HepG2 (cell line): ENCODE data around the gene RPAP2. TPM values are rescaled to one million over a fixed set of nuclear protein-coding genes. Genes with fewer than 3 reads are reported as not detected.

Source experiments
- CEBPG ChIP-seq: IDR thresholded peaks from 2 replicates; pipeline ENCODE4 v1.6.1; 2016
- DMTF1 ChIP-seq: sonication (generic); formaldehyde crosslinking; IDR thresholded peaks from 2 replicates; pipeline ENCODE4 v1.4.0; 2020; ENCODE audit warnings: mild to moderate bottlenecking, missing genetic modification reagents
- ERF ChIP-seq: IDR thresholded peaks from 2 replicates; pipeline ENCODE4 v1.6.1; 2018; ENCODE audit warnings: missing biosample characterization, missing genetic modification reagents
- HNF1A ChIP-seq, 2 experiments: sonication (generic) in 1 of 2; formaldehyde crosslinking in 1 of 2; IDR thresholded peaks; 2 replicates each; pipeline versions ENCODE4 v1.4.0 to v1.6.1; 2016 to 2020; ENCODE audit warnings: borderline replicate concordance in 1 of 2, low read depth in 1 of 2, mild to moderate bottlenecking in 1 of 2, missing genetic modification reagents in 1 of 2
- HOMEZ ChIP-seq: IDR thresholded peaks from 2 replicates; pipeline ENCODE4 v1.6.1; 2016; ENCODE audit warnings: low read depth
- IKZF4 ChIP-seq: sonication (generic); formaldehyde crosslinking; IDR thresholded peaks from 2 replicates; pipeline ENCODE4 v1.5.1; 2020; ENCODE audit warnings: borderline replicate concordance, mild to moderate bottlenecking, low read depth, missing genetic modification reagents; ENCODE audit errors: not compliant biosample characterization
- MIER3 ChIP-seq: IDR thresholded peaks from 2 replicates; pipeline ENCODE4 v1.6.1; 2016; ENCODE audit warnings: missing compliant biosample characterization, borderline replicate concordance
- REPIN1 ChIP-seq: sonication (generic); formaldehyde crosslinking; IDR thresholded peaks from 2 replicates; pipeline ENCODE4 v1.8.0; 2022; ENCODE audit warnings: missing genetic modification reagents, low read depth, mild to moderate bottlenecking, borderline replicate concordance
- RFX1 ChIP-seq: fragments of 450-650 bp; IDR thresholded peaks from 2 replicates; pipeline ENCODE4 v1.6.1; 2017
- SNRNP70 ChIP-seq: fragments of 200-400 bp; formaldehyde crosslinking; IDR thresholded peaks from 2 replicates; pipeline ENCODE4 v1.6.1; 2017; ENCODE audit warnings: mild to moderate bottlenecking, low read depth, low read length, moderate library complexity
- SRSF1 ChIP-seq: fragments of 200-400 bp; formaldehyde crosslinking; optimal IDR thresholded peaks from 2 replicates; pipeline ENCODE3; 2017; ENCODE audit warnings: mild to moderate bottlenecking, low read depth, low read length, moderate library complexity
- TAF15 ChIP-seq: fragments of 200-400 bp; formaldehyde crosslinking; IDR thresholded peaks from one replicate; pipeline ENCODE4 v1.6.1; 2018; ENCODE audit warnings: mild to moderate bottlenecking, low read depth, low read length; ENCODE audit not compliant: poor library complexity, severe bottlenecking
- ZFP37 ChIP-seq: sonication (generic); formaldehyde crosslinking; IDR thresholded peaks from 2 replicates; pipeline ENCODE4 v1.4.0; 2020; ENCODE audit warnings: missing genetic modification reagents, borderline replicate concordance
- ZNF414 ChIP-seq: sonication (generic); formaldehyde crosslinking; IDR thresholded peaks from 2 replicates; pipeline ENCODE4 v1.5.0; 2020; ENCODE audit warnings: missing genetic modification reagents
- ZNF580 ChIP-seq: IDR thresholded peaks from 2 replicates; pipeline ENCODE4 v1.6.1; 2016; ENCODE audit warnings: low read depth, borderline replicate concordance
- polyA plus RNA-seq, 8 experiments: library from polyadenylated mRNA; depleted of rRNA in 3 of 8; stranded (reverse) in 7 of 8; unstranded in 1 of 8; fragments of >200 nt; fragmentation: Illumina TruSeq in 4 of 8; extraction: Trizol in 4 of 8; gene quantifications; 2 replicates each; pipeline versions ENCODE4 v1.2.1 to v1.2.3, GENCODE V29; 2011 to 2016; ENCODE audit warnings: low read depth in 4 of 8, missing spikeins in 1 of 8, mixed read lengths in 1 of 8; ENCODE audit not compliant: insufficient read depth in 1 of 8
- total RNA-seq, 5 experiments: library from RNA; depleted of rRNA; stranded (reverse); fragments of >200 nt; fragmentation: Illumina TruSeq; extraction: Trizol; gene quantifications; 2 replicates each; pipeline ENCODE4 v1.2.3, GENCODE V29; 2016; ENCODE audit warnings: low read depth in 1 of 5
- TF ChIP-seq, protein P1 (sequence below): sonication (generic); formaldehyde crosslinking; IDR thresholded peaks from 2 replicates; pipeline ENCODE4 v1.4.0; 2020; ENCODE audit warnings: missing genetic modification reagents

RPAP2 gene
- total and polyA plus RNA-seq, 2 of the 13 experiments (the other 11 are each of a cell fraction or from before 2014, with no cell fraction given) = 10.0 to 34.8 TPM

- TF ChIP-seq IKZF4 (CRISPR knock-in tag) (peak; percentile 70), SNRNP70 (no peak), MIER3 (peak; percentile 48; the same call in 1 of the 2 replicates), ERF (CRISPR knock-in tag) (peak; percentile 86), ZNF414 (CRISPR knock-in tag) (peak; percentile 63; the same call in 1 of the 2 replicates), ZFP37 (CRISPR knock-in tag) (peak; percentile 85), TAF15 (no peak), SRSF1 (no peak), REPIN1 (CRISPR knock-in tag) (peak; percentile 96), RFX1 (no peak), HOMEZ (peak; percentile 88), CEBPG (CRISPR knock-in tag) (peak; percentile 64), HNF1A (IDR thresholded peaks at IDR 0.05; ENCODE audit: low read depth) (no peak; the same call in 1 of the 2 replicates), HNF1A (CRISPR knock-in tag; IDR thresholded peaks at IDR 0.05; ENCODE audit: borderline replicate concordance) (peak; percentile 46; the same call in 1 of the 2 replicates), ZNF580 (CRISPR knock-in tag) (peak; percentile 79), DMTF1 (CRISPR knock-in tag) (no peak)
- TF ChIP-seq, protein P1, sequence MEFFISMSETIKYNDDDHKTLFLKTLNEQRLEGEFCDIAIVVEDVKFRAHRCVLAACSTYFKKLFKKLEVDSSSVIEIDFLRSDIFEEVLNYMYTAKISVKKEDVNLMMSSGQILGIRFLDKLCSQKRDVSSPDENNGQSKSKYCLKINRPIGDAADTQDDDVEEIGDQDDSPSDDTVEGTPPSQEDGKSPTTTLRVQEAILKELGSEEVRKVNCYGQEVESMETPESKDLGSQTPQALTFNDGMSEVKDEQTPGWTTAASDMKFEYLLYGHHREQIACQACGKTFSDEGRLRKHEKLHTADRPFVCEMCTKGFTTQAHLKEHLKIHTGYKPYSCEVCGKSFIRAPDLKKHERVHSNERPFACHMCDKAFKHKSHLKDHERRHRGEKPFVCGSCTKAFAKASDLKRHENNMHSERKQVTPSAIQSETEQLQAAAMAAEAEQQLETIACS = 0 out of 2 replicates have a peak, but pooled peaks have one; percentile 12
Measured at GRCh38 chr1:92441697-92442342, 143.0 kb downstream of the RPAP2 start (continued).
